ENCODE results near the gene ZBTB25.

The ZBTB25 gene

GRCh38 chr14:64444984-64445845 is 58.4 kb downstream of the ZBTB25 start:
- DNase-seq (ENCODE audit: low read depth, low spot score), result no peak
- no peak overlapping the region for H3K27ac ChIP-seq

- no peak overlapping the region for H3K27ac ChIP-seq
- no peak for DNase-seq (ENCODE audit: low read depth, low spot score)
These were observed 59.5 kb downstream of the ZBTB25 start for GRCh38 chr14:64444140-64444539.

DNA sequence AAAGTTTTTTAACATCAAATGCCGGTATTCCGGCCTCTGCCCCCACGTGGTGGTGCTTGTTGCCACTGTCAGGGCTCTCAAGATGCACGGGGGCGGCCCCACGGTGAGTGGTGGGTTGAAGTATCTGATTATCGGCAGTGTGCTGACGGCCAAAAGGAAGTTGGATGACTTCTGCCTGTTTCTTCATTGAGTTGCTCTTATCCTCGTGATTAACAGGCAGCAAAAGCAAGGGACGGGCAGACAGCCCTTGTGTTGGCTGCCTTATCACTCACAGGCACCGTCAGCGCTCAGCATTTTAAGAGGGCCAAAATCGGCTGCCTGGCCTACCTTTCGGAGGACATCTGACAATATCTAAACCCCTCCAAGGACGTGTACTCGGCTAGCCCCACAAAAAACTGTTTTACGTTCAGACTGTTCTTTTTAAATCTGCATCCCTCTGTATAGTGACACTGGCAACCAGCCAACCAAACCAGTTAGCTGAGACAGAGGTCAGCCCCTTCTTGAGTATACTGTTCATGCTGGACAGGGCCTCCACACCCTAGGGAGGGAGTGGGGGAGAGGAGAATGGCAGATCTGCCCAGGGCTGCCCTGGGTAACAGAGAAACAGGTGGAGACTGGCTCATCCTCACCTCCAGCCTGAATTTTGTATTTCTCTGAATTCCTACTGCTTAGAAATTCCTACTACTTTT is 61.2 kb downstream of the ZBTB25 start:
- H3K27ac ChIP-seq, result no peak overlapping the region

DNA sequence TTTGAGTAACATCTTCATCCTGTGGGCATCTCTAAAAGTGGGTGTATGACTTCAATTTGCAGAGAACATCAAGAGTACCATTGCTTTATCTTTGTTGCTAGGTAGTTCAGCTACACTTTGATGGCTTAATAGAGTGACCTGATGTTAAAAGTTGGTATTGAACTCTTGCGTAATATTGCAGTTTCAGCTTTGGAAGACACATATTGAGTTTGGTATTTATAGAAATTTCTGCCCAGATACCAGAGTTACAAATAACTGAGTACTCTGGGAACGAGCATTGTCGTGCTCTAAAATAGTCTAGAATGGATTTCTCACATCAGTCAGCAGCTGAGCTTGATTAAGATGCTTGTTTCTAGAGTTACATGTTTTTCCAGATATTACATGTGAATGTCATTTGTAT is 63.1 kb downstream of the ZBTB25 start:
- no peak for DNase-seq (ENCODE audit: low read depth, low spot score)

More for the DNA sequence above, 61.2 kb downstream of the ZBTB25 start:
- no peak for DNase-seq (ENCODE audit: low read depth, low spot score)

GRCh38 chr14:64439141-64439540 is 64.5 kb downstream of the ZBTB25 start:
- no peak overlapping the region for H3K27ac ChIP-seq
- DNase-seq (ENCODE audit: low read depth, low spot score), result no peak

More for the DNA sequence above, 63.1 kb downstream of the ZBTB25 start:
- no peak overlapping the region for H3K27ac ChIP-seq

GRCh38 chr14:64438181-64438841 is 65.3 kb downstream of the ZBTB25 start:
- H3K27ac ChIP-seq, result peak overlapping the region; percentile 46
- DNase-seq (ENCODE audit: low read depth, low spot score), result no peak

GRCh38 chr14:64434528-64434927 is 69.1 kb downstream of the ZBTB25 start:
- H3K27ac ChIP-seq, result no peak overlapping the region
- DNase-seq (ENCODE audit: low read depth, low spot score), result no peak

GRCh38 chr14:64423987-64424386 is 79.7 kb downstream of the ZBTB25 start:
- H3K27ac ChIP-seq, result no peak overlapping the region
- DNase-seq (ENCODE audit: low read depth, low spot score), result no peak

- no peak overlapping the region for H3K27ac ChIP-seq
- no peak for DNase-seq (ENCODE audit: low read depth, low spot score)
These were observed 80.9 kb downstream of the ZBTB25 start for GRCh38 chr14:64422756-64423155.

- no peak for DNase-seq (ENCODE audit: low read depth, low spot score)
- H3K27ac ChIP-seq, result no peak overlapping the region
These were observed 81.6 kb downstream of the ZBTB25 start for GRCh38 chr14:64422005-64422404.

DNA sequence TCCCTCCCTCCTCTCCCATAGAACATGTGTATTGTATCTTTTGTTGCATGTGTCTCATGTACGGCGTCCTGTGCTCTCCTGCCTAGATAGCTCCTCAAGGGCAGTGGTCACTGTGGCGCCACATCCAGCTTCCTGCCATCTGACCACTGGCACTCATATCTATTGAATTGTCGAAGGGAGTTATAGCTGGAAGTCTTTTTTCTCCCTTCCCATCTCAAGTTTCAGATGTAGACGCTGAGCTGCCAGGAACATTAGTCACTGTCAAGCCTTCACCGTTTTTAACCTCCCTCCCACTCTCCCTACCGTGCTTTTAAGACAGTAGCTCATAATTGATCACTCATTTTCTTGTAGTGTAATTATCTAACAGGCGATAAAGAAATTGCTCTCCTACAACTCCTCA is 82.5 kb downstream of the ZBTB25 start:
- no peak for DNase-seq (ENCODE audit: low read depth, low spot score)
- no peak overlapping the region for H3K27ac ChIP-seq

GRCh38 chr14:64419003-64419402 is 84.6 kb downstream of the ZBTB25 start:
- DNase-seq (ENCODE audit: low read depth, low spot score), result no peak
- no peak overlapping the region for H3K27ac ChIP-seq

- DNase-seq (ENCODE audit: low read depth, low spot score), result no peak
- H3K27ac ChIP-seq, result no peak overlapping the region
These were observed 85.9 kb downstream of the ZBTB25 start for GRCh38 chr14:64417771-64418125.

DNA sequence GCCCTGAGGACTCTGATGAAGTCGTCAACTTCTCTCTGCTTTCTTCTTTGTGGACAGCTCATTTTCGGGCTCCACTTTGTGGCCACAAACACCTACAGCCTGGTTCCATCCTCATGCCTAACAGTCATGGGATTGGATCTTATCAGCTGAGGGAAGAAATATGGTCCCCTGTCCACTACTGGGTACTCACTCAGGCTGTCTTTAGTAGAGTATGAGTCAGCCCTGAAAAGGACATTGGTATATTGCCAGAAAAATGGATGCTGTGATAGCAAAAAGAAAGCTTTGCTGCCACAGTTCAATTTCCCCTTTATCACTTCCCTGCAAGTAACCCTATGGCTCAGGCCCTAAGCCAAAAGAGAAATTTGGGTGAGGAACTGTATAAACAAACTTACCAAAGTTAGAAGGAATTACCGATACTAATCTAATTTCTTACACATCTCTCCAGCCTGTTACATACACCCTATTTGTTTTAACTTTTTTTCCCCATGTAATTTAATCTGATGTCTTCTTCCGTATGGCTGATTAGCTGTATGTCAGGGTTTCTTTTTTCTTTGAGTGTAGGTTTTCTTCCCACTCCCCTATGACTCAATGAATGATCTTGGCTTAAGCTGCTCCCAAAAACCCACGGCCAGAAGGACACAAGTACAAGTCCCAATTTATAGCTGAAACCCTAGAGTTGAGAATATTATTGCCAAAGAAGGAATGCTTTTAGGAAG is 86.4 kb downstream of the ZBTB25 start:
- DNase-seq (ENCODE audit: low read depth, low spot score), result no peak
- no peak overlapping the region for H3K27ac ChIP-seq

GRCh38 chr14:64416348-64416932 is 87.2 kb downstream of the ZBTB25 start:
- no peak overlapping the region for H3K27ac ChIP-seq
- DNase-seq (ENCODE audit: low read depth, low spot score), result no peak

GRCh38 chr14:64412237-64412636 is 91.4 kb downstream of the ZBTB25 start:
- no peak for DNase-seq (ENCODE audit: low read depth, low spot score)
- H3K27ac ChIP-seq, result no peak overlapping the region

DNA sequence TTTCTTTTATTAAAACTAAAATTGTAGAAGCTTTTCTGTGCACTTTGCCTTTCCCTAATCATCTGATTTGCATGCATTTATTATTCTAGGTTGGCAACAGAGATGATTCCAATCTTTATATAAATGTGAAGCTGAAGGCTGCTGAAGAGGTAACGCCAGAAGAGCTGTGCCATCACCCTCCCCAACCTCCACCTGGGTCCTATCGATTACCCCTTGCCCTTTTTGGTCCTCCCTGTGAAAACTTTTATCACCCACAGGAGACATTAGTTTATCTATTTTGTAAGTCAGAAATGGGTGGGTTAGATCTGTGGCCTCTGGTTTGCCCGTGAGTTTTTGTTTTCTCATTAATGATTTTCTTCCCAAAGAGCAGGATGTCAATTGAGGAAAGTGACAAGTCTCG is 92.6 kb downstream of the ZBTB25 start:
- H3K27ac ChIP-seq, result no peak overlapping the region
- DNase-seq (ENCODE audit: low read depth, low spot score), result no peak

- peak overlapping the region; percentile 53 for H3K27ac ChIP-seq
- no peak for DNase-seq (ENCODE audit: low read depth, low spot score)
These were observed 93.4 kb downstream of the ZBTB25 start for GRCh38 chr14:64410084-64410774.

GRCh38 chr14:64409126-64409920 is 94.3 kb downstream of the ZBTB25 start:
- DNase-seq (ENCODE audit: low read depth, low spot score), result no peak

More at GRCh38 chr14:64409126-64409920, 94.3 kb downstream of the ZBTB25 start:
- peak overlapping the region; percentile 53 for H3K27ac ChIP-seq
